Measurements from ENCODE around the gene IGFBP2. TPM values are rescaled to one million over a fixed set of nuclear protein-coding genes. Genes with fewer than 3 reads are reported as not detected.

Gene IGFBP2
- polyA plus RNA-seq, 1 of the 3 experiments (the other 2 are of a cell fraction) = 695 TPM

DNA sequence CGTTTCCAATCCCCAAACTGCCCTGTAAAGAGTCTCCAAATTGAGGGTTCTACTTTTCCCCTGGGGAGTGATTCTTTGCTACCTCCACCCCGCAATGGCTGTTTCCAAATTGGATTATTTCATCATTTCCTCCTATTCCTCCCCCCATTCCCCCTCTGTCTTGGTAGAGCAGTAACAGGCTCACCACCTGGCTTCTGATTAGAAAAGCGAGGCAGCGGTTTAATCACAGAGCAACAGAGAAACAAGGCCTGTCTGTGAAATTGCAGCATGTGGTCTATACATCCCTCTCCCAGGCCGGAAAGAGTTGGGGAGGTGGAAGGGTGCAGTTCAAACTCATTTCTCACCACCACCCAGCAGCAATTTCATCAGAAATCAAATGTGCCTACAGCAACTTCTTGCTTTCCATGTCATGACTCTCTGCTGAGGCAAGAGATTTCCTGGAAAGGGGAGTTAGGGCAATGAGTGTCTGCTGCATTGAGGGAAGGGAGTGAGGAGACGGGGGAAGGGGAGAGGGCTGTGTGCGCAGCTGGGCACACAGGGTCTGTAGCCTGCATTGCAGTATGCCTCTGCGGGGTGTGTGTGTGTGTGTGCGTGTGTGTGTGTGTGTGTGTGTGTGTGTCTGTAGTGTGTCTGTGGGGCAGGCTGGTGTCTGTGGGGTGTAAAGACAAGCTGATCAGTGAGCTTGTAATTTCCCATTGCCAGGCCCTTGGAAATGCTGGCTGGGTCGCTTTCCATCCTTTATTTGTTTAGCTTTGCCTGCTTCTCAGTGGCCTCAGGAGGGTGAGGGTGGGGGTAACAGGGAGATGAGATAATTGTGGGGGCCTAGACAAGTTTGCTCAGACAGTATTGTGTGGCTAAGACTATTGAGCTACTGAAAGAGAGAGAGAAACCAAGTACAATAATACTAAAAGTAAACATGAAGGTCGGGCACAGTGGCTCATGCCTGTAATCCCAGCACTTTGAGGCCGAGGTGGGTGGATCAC, 13.5 kb upstream of the IGFBP2 start:
- WGBS (ENCODE audit: low lambda C conversion rate) = 68% methylated on average over 12 of the region's 12 CpGs
- Histone ChIP-seq H3K4me2 (no peak overlapping the region), H3K36me3 (replicated peaks in 1 of 2; ENCODE audit: control insufficient read depth in 1 of 2, insufficient read depth in 2 of 2, low read length in 1 of 2) (no peaks in the 10 kb centered on the region), H2AFZ (ENCODE audit: low read depth) (peak overlapping the region; percentile 86), H3F3A (replicated peaks; ENCODE audit: insufficient read depth) (no peaks in the 10 kb centered on the region), H3K4me3 (ENCODE audit: low read depth in 2 of 2, low read length in 1 of 2) (no peak overlapping the region), H4K20me1 (ENCODE audit: insufficient read depth) (no peaks in the 10 kb centered on the region), H3K27me3 (ENCODE audit: insufficient read depth) (no peaks in the 10 kb centered on the region), H3K79me2 (ENCODE audit: insufficient read depth) (no peaks in the 10 kb centered on the region), H3K9ac (no peak overlapping the region), H3K9me3 (no peaks in the 10 kb centered on the region), H3K9me2 (no peaks in the 10 kb centered on the region), H3K27ac (ENCODE audit: low read depth in 2 of 2, low read length in 1 of 2) (peak overlapping the region in 1 of 2 experiments; percentile 90; a peak in 2 of 4 replicates), H3K4me1 (ENCODE audit: control insufficient read depth in 1 of 2, insufficient read depth in 2 of 2, low read depth in 1 of 2, low read length in 1 of 2) (peaks cover 19 to 38% of the 10 kb centered on the region in 2 experiments; a peak in 3 of 4 replicates)
- CTCF ChIA-PET = interaction anchor here (0.6 to 8.3 kb wide), 10 partner anchors 12 to 113 kb away, joined by 3 to 62 read pairs (median 4); no protein-coding TSS in a partner anchor
- DNase-seq = peak; percentile 74
- POLR2A ChIA-PET = interaction anchor here (0.6 to 2.0 kb wide), 9 partner anchors 10 to 1104 kb away, joined by 3 to 6 read pairs (median 3); partner anchors contain the start of gene RPL37A
- TF ChIP-seq, protein P1, sequence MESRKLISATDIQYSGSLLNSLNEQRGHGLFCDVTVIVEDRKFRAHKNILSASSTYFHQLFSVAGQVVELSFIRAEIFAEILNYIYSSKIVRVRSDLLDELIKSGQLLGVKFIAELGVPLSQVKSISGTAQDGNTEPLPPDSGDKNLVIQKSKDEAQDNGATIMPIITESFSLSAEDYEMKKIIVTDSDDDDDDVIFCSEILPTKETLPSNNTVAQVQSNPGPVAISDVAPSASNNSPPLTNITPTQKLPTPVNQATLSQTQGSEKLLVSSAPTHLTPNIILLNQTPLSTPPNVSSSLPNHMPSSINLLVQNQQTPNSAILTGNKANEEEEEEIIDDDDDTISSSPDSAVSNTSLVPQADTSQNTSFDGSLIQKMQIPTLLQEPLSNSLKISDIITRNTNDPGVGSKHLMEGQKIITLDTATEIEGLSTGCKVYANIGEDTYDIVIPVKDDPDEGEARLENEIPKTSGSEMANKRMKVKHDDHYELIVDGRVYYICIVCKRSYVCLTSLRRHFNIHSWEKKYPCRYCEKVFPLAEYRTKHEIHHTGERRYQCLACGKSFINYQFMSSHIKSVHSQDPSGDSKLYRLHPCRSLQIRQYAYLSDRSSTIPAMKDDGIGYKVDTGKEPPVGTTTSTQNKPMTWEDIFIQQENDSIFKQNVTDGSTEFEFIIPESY (IDR thresholded peaks at IDR 0.05; ENCODE audit: borderline replicate concordance, low read depth) = no peak
- TF ChIP-seq TEAD4 (IDR thresholded peaks at IDR 0.05; ENCODE audit: borderline replicate concordance, insufficient read depth) (no peak), NRF1 (IDR thresholded peaks at IDR 0.05; ENCODE audit: low read depth, low read length) (no peak), SIN3A (IDR thresholded peaks at IDR 0.05; ENCODE audit: borderline replicate concordance, low read depth, low read length) (no peak), POLR2AphosphoS5 (IDR thresholded peaks at IDR 0.05; ENCODE audit: low read depth, low read length) (no peak), GATA2 (CRISPR knock-in tag; IDR thresholded peaks at IDR 0.05) (peak; percentile 43), RFX5 (IDR thresholded peaks at IDR 0.05; ENCODE audit: low read length) (no peak), FOSL2 (IDR thresholded peaks at IDR 0.05; ENCODE audit: borderline replicate concordance, low read depth) (no peak), RAD21 (IDR thresholded peaks at IDR 0.05; ENCODE audit: low read length) (peak; percentile 22; the same call in 1 of the 2 replicates), RXRA (IDR thresholded peaks at IDR 0.05; ENCODE audit: borderline replicate concordance, low read depth) (no peak), CHD2 (IDR thresholded peaks at IDR 0.05; ENCODE audit: low read length, partially characterized antibody) (peak; percentile 29), GABPA (IDR thresholded peaks at IDR 0.05; ENCODE audit: low read depth) (no peak), ELF1 (IDR thresholded peaks at IDR 0.05) (no peak), TAF1 (IDR thresholded peaks at IDR 0.05; ENCODE audit: borderline replicate concordance, low read depth, low read length) (no peak), TCF12 (IDR thresholded peaks at IDR 0.05) (peak; percentile 25; the same call in 1 of the 2 replicates), JUND (IDR thresholded peaks at IDR 0.05) (no peak), MEF2A (IDR thresholded peaks at IDR 0.05; ENCODE audit: borderline replicate concordance, low read depth) (no peak)
- TF ChIP-seq, protein P2, sequence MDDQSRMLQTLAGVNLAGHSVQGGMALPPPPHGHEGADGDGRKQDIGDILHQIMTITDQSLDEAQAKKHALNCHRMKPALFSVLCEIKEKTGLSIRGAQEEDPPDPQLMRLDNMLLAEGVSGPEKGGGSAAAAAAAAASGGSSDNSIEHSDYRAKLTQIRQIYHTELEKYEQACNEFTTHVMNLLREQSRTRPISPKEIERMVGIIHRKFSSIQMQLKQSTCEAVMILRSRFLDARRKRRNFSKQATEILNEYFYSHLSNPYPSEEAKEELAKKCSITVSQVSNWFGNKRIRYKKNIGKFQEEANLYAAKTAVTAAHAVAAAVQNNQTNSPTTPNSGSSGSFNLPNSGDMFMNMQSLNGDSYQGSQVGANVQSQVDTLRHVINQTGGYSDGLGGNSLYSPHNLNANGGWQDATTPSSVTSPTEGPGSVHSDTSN (IDR thresholded peaks at IDR 0.05) = no peak
- TF ChIP-seq, protein P3, sequence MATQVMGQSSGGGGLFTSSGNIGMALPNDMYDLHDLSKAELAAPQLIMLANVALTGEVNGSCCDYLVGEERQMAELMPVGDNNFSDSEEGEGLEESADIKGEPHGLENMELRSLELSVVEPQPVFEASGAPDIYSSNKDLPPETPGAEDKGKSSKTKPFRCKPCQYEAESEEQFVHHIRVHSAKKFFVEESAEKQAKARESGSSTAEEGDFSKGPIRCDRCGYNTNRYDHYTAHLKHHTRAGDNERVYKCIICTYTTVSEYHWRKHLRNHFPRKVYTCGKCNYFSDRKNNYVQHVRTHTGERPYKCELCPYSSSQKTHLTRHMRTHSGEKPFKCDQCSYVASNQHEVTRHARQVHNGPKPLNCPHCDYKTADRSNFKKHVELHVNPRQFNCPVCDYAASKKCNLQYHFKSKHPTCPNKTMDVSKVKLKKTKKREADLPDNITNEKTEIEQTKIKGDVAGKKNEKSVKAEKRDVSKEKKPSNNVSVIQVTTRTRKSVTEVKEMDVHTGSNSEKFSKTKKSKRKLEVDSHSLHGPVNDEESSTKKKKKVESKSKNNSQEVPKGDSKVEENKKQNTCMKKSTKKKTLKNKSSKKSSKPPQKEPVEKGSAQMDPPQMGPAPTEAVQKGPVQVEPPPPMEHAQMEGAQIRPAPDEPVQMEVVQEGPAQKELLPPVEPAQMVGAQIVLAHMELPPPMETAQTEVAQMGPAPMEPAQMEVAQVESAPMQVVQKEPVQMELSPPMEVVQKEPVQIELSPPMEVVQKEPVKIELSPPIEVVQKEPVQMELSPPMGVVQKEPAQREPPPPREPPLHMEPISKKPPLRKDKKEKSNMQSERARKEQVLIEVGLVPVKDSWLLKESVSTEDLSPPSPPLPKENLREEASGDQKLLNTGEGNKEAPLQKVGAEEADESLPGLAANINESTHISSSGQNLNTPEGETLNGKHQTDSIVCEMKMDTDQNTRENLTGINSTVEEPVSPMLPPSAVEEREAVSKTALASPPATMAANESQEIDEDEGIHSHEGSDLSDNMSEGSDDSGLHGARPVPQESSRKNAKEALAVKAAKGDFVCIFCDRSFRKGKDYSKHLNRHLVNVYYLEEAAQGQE (IDR thresholded peaks at IDR 0.05; ENCODE audit: low read depth, low read length) = no peak
- TF ChIP-seq, protein P4, sequence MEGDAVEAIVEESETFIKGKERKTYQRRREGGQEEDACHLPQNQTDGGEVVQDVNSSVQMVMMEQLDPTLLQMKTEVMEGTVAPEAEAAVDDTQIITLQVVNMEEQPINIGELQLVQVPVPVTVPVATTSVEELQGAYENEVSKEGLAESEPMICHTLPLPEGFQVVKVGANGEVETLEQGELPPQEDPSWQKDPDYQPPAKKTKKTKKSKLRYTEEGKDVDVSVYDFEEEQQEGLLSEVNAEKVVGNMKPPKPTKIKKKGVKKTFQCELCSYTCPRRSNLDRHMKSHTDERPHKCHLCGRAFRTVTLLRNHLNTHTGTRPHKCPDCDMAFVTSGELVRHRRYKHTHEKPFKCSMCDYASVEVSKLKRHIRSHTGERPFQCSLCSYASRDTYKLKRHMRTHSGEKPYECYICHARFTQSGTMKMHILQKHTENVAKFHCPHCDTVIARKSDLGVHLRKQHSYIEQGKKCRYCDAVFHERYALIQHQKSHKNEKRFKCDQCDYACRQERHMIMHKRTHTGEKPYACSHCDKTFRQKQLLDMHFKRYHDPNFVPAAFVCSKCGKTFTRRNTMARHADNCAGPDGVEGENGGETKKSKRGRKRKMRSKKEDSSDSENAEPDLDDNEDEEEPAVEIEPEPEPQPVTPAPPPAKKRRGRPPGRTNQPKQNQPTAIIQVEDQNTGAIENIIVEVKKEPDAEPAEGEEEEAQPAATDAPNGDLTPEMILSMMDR (IDR thresholded peaks at IDR 0.05) = no peak
- TF ChIP-seq, protein P5, sequence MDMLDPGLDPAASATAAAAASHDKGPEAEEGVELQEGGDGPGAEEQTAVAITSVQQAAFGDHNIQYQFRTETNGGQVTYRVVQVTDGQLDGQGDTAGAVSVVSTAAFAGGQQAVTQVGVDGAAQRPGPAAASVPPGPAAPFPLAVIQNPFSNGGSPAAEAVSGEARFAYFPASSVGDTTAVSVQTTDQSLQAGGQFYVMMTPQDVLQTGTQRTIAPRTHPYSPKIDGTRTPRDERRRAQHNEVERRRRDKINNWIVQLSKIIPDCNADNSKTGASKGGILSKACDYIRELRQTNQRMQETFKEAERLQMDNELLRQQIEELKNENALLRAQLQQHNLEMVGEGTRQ (IDR thresholded peaks at IDR 0.05; ENCODE audit: borderline replicate concordance, low read depth, low read length) = no peak
- TF ChIP-seq, protein P6, sequence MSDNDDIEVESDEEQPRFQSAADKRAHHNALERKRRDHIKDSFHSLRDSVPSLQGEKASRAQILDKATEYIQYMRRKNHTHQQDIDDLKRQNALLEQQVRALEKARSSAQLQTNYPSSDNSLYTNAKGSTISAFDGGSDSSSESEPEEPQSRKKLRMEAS (IDR thresholded peaks at IDR 0.05; ENCODE audit: low read depth) = 0 out of 2 replicates have a peak, but pooled peaks have one; percentile 12
